ENCODE data around the gene TWIST2. TPM values are rescaled to one million over a fixed set of nuclear protein-coding genes. Genes with fewer than 3 reads are reported as not detected.

Gene TWIST2
- total RNA-seq, 1 donor from 2014 or later: 0.46 TPM

DNA sequence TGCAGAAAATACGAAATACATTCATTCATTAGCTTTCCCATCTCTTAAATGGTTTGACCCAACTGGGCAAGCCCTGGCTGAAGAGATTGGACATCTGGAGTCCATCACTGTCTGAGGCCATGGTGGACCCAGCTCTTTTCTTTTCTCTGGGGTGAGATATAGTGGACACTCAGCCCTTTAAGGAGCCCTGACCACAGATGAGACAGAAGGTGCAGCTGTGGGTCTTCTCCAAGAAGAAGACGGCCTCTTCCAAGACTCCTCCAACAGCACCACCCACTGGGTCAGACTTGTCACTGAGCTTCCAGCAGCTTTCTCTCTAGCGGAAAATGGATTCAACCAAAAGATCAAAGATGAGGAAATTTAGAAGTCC, 27.2 kb downstream of the TWIST2 start:
- H3K4me3 ChIP-seq (ENCODE audit: low read depth, low read length): no peak overlapping the region

DNA sequence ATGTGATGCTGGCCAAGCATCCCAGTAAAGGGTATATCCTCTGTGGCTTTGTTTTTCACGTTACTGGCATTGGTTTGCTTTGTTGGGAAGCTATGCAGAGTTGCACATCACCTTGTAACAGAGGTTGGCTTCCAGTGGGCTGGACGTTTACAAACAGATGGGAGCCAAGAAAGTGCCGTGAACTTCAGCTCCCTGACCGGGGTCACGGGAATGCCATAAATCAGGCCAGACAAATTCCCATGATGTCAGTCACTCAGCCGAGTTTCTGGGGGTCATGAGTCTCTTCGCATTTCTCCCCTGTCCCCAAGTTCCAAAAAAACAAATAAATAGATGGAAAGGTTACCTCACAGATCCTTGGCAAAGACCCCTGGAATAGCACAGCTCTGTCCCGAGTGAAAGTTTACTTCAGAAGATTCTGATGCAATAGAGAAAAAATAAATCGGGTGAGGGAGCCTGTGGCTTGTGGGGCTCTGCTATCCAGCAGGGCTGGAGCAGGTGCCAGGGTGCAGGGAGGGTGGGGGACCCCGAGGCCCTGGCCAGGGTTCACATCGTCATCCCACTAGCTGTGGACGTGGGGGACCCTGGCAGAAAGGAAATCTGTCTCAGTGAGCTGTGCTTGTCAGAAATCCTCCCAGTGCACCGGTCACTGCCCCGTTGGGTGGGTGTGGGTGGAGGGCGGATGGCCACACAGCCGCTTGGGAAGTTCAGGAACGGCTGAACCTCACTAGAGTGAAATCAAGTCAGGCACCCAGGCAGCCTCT, 27.8 kb downstream of the TWIST2 start:
- DNase-seq (ENCODE audit: low read depth): no peak
- H3K4me3 ChIP-seq (ENCODE audit: low read depth, low read length): no peak overlapping the region
- TF ChIP-seq, protein P1, sequence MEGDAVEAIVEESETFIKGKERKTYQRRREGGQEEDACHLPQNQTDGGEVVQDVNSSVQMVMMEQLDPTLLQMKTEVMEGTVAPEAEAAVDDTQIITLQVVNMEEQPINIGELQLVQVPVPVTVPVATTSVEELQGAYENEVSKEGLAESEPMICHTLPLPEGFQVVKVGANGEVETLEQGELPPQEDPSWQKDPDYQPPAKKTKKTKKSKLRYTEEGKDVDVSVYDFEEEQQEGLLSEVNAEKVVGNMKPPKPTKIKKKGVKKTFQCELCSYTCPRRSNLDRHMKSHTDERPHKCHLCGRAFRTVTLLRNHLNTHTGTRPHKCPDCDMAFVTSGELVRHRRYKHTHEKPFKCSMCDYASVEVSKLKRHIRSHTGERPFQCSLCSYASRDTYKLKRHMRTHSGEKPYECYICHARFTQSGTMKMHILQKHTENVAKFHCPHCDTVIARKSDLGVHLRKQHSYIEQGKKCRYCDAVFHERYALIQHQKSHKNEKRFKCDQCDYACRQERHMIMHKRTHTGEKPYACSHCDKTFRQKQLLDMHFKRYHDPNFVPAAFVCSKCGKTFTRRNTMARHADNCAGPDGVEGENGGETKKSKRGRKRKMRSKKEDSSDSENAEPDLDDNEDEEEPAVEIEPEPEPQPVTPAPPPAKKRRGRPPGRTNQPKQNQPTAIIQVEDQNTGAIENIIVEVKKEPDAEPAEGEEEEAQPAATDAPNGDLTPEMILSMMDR (conservative IDR thresholded peaks at IDR 0.05; ENCODE audit: low read depth, low read length): no peak

More for the DNA sequence above, 27.2 kb downstream of the TWIST2 start:
- no peak for DNase-seq (ENCODE audit: low read depth)
- TF ChIP-seq, protein P1 (conservative IDR thresholded peaks at IDR 0.05; ENCODE audit: low read depth, low read length): no peak

DNA sequence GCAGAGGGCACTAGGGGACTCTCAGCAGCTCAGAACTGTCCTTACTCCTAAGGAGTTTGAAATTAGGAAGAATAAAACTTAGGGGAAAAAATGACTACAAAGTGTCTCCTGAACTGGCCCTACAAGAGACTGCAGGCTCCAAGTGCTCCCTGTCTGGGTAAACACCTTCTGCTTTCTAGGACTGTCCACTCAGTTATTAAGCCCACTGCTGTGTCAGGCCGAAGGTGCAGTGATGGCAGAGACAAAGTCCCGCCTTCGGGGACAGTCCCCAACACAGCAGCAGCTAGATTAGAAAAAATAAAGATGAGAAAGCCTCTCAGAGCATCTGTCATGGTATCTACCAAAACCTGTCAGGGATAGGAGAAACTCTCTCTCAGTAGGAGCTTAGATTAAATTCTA, 28.3 kb downstream of the TWIST2 start:
- no peak overlapping the region for H3K4me3 ChIP-seq (ENCODE audit: low read depth, low read length)
- DNase-seq (ENCODE audit: low read depth): no peak
- TF ChIP-seq, protein P1 (conservative IDR thresholded peaks at IDR 0.05; ENCODE audit: low read depth, low read length): no peak

DNA sequence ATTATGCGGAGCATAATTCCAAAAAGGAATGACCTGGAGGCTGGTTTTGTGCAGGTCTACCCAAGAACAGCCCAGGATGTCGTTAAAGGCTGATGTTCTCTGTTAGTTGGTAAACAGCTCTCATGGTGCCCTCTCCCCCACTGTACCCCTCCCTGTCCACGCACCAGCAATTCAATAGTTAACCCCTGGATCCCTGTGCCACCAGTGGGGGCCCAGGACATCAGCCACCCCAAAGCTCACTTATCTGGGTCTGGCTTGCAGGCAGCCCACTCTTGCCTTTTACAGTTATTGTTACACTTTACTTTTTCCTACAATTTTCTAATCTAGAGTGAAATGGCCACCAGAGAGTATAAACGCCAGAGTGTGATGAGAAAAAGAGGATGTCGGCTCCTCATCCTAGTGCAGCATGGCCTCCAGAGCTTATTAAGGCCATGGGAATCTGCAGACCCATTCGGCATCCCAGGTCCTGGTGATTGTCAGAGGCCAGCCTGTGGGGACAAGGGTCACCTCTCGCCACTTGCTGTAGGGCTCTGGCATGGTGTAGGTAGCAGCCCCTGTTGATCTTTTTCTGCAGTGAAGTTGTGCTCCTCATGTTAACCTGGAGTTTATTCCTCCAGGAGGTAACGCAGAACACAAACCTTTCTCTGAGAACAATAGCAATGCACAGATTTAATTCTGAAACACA, 30.3 kb downstream of the TWIST2 start:
- no peak overlapping the region for H3K4me3 ChIP-seq (ENCODE audit: low read depth, low read length)
- TF ChIP-seq, protein P1 (conservative IDR thresholded peaks at IDR 0.05; ENCODE audit: low read depth, low read length): no peak
- DNase-seq (ENCODE audit: low read depth): no peak

DNA sequence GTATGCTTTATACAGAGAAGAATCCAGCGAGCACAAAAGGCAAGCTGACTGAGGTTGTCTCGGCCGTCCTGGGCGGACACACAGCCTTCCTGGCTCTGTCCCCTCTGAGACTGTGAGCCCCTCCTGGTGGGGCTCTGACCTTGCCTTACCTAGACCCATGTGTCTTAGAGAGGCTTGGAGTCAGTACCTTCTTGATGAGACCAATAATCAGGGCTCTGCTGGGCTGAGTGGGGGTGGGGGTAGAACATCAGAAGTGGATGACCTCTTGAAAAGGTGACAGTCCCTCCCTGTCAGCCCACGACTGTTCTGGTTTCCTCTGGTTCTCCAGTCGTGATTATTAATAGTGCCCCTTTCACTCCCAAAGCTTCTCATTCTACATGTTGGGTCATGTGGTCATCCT, 31.2 kb downstream of the TWIST2 start:
- no peak for DNase-seq (ENCODE audit: low read depth)
- TF ChIP-seq, protein P1 (conservative IDR thresholded peaks at IDR 0.05; ENCODE audit: low read depth, low read length): no peak
- H3K4me3 ChIP-seq (ENCODE audit: low read depth, low read length): no peak overlapping the region

DNA sequence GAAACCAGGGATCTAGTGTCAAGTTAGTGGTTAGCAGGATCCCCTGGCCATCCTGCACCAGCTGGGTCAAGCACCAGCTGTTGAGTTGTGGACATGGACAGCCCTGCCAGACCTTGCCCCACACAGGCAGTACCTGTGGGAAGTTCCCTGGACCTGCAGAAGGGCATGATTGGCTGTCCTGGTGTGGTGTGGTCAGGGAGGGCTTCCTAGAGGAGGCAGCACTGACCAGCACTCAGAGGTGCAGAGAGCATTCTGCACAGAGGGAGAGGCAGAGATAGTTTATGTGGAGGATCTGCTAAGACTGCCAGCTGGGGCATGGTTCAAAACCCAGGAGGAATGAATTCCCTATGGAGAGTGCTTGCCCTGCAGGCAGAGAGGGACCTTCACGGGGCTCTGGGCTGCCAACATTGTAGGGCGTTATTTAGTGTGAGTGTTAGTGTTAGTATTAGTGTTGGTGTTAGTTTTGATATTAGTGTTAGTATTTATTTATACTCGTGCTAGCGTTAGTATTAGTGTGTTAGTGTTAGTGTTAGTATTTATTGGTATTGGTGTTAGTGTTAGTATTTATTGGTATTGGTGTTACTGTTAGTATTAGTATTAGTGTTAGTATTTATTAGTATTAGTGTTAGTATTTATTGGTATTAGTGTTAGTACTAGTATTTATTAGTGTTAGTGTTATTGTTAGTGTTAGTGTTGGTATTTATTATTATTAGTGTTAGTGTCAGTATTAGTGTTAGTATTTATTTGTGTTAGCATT, 31.9 kb downstream of the TWIST2 start:
- no peak overlapping the region for H3K4me3 ChIP-seq (ENCODE audit: low read depth, low read length)
- DNase-seq (ENCODE audit: low read depth): no peak
- TF ChIP-seq, protein P1 (conservative IDR thresholded peaks at IDR 0.05; ENCODE audit: low read depth, low read length): no peak

All from epithelial cell of proximal tubule (primary cell).